Psoas muscle (tissue), 8 donors: Measurements from ENCODE around the gene HHIPL1. TPM values are rescaled to one million over a fixed set of nuclear protein-coding genes. Genes with fewer than 3 reads are reported as not detected.

Source experiments
- ATAC-seq, 4 donors: fragments of 200-7000 bp; cut with Tn5 transposase; one replicate each; pipeline ENCODE4 v1.9.1; 2020; ENCODE audit warnings: moderate library complexity in 3 of 4, mild to moderate bottlenecking in 2 of 4
- DNase-seq, 2 donors: peaks; one replicate each; pipeline ENCODE4 v3.0.0-alpha.2; 2020
- H3K27ac ChIP-seq: fragments of 200-600 bp; one replicate; pipeline ENCODE4 v1.8.0; 2022
- H3K27me3 ChIP-seq, 3 donors: fragments of 200-600 bp in 1 of 3; one replicate each; pipeline versions ENCODE4 v1.6.1 to v1.8.0; 2013 to 2022; ENCODE audit warnings: low read length in 2 of 3, mild to moderate bottlenecking in 2 of 3, moderate library complexity in 1 of 3; ENCODE audit not compliant: insufficient read depth in 3 of 3
- H3K36me3 ChIP-seq, 2 donors: fragments of 200-600 bp in 1 of 2; one replicate each; pipeline versions ENCODE4 v1.6.1 to v1.8.0; 2013 to 2022; ENCODE audit warnings: low read depth in 1 of 2, mild to moderate bottlenecking in 1 of 2, moderate library complexity in 1 of 2; ENCODE audit not compliant: insufficient read depth in 1 of 2
- H3K4me1 ChIP-seq: fragments of 200-600 bp; one replicate; pipeline ENCODE4 v1.8.0; 2022
- H3K4me3 ChIP-seq: fragments of 200-600 bp; one replicate; pipeline ENCODE4 v1.8.0; 2022; ENCODE audit warnings: mild to moderate bottlenecking
- H3K9me3 ChIP-seq: fragments of 200-600 bp; one replicate; pipeline ENCODE4 v1.8.0; 2022
- WGBS, 3 donors: extraction: QIAGEN DNeasy Blood & Tissue Kit; methylation state at CpG; one replicate each; pipeline versions ENCODE4 v1.1.6 to v1.1.7; 2013; 5-methylcytosine and 5-hydroxymethylcytosine counted together
- intact Hi-C, 2 donors: fragments of 100-400 bp; cut with DNase I; formaldehyde crosslinking; loops; one replicate each; pipeline versions ENCODE4 v1.11.0 to v1.14.2; 2022
- polyA plus RNA-seq, 3 donors: library from polyadenylated mRNA; stranded (reverse); fragments of 200-250 nt; gene quantifications; one replicate each; pipeline ENCODE4 v1.2.3, GENCODE V29; 2013
- total RNA-seq, 4 donors: library from RNA; stranded (reverse); fragmentation: NEBNext Ultra II Directional in 2 of 4; extraction: Animal tissue kit (Norgen Biotek cat#: 25700) in 2 of 4; gene quantifications; one replicate each; pipeline versions ENCODE4 v1.2.1 to v1.2.4, GENCODE V29; 2021 to 2023
- TF ChIP-seq, protein P1 (sequence below): fragments of 200-600 bp; IDR thresholded peaks from one replicate; pipeline ENCODE4 v1.8.0; 2022; ENCODE audit warnings: antibody characterized with exemption
- donor health status: healthy with polysubstance abuse.
- donor health status: DM: no; HTN: no; CAD: no; lungs with moderate emphysema.
- donor health status: Bipolar disorder and iron deficiency.
- donor health status: healthy.
- donor health status: DM: yes; HTN: yes; CAD: no.
- donor health status: DM: no; HTN: no; CAD: no.
- donor health status: DM: no; HTN: no; CAD: no.
- donor health status: DM: yes; HTN: yes; CAD: no.

The HHIPL1 gene
- total and polyA plus RNA-seq, 7 donors, result 0.12 to 0.86 (median 0.32) TPM

DNA sequence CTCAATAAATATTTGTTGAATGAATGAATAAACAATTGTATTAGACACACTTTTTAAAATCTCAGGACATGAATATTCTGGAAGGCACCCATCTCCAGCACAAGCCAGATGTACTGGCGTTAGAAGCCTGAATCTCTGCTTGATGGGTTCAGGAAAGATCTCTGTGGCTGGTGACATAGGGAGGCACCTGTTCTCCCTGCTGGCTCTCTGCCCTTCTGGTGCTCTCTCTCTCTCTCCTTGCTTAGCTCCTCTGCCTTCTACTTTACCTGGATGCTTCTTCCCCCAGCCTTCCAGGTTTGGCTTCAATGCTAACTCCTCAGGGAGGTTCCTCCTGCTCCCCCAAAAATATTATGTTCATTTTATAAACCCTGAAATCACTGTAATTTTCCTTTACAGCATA is 40.7 kb downstream of the HHIPL1 start:
- no peak overlapping the region for H3K4me3 ChIP-seq
- no peaks in the 10 kb centered on the region for H3K27me3 ChIP-seq
- no peaks in the 10 kb centered on the region for H3K9me3 ChIP-seq
- ATAC-seq, result no peak
- TF ChIP-seq, protein P1, sequence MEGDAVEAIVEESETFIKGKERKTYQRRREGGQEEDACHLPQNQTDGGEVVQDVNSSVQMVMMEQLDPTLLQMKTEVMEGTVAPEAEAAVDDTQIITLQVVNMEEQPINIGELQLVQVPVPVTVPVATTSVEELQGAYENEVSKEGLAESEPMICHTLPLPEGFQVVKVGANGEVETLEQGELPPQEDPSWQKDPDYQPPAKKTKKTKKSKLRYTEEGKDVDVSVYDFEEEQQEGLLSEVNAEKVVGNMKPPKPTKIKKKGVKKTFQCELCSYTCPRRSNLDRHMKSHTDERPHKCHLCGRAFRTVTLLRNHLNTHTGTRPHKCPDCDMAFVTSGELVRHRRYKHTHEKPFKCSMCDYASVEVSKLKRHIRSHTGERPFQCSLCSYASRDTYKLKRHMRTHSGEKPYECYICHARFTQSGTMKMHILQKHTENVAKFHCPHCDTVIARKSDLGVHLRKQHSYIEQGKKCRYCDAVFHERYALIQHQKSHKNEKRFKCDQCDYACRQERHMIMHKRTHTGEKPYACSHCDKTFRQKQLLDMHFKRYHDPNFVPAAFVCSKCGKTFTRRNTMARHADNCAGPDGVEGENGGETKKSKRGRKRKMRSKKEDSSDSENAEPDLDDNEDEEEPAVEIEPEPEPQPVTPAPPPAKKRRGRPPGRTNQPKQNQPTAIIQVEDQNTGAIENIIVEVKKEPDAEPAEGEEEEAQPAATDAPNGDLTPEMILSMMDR, result no peak
- no peaks in the 10 kb centered on the region for H3K4me1 ChIP-seq
- 19 to 30% (median 24%) methylated on average over 1 of the region's 1 CpG for WGBS, 3 donors
- intact Hi-C loops, result loop anchor here in 1 of 2 donors (5.0 kb wide), 1 partner anchor 107 kb away; the partner anchor contains the start of gene EML1
- no peak for DNase-seq
- no peaks in the 10 kb centered on the region for H3K36me3 ChIP-seq
- H3K27ac ChIP-seq, result no peak overlapping the region

DNA sequence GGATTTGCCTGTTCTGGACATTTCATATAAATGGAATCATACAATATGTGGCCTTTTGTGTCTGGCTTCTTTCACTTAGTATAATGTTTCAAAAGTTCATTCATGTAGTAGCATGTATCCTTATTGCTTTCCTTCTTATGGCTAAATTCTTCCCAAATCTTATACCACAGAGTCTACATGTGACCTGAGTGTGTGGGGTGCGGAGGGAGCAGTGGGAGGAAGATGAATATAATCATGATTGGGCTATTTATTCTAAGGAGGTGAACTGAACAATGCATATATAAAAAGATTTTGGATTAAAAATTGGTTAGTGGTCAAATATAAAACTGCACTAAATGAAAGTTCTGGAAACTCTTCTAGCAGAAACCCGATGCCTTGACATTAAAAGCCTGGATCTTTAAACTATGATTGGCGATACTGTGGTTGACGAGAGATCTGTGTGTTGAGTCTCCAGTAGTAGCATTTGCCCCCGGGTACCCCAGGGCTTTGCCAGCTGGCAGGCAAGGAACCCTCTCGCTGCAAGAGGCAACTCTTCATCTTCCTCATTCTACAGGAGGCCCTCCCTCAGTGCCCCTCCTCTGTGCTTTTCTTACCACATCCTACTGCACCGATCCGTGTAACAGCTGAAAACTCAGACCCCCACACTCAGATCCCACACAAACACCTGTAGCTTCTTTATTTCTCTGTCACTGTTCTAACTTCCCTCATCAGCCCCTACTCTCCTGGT is 41.8 kb downstream of the HHIPL1 start:
- Histone ChIP-seq H3K4me1 (no peaks in the 10 kb centered on the region), H3K9me3 (no peaks in the 10 kb centered on the region), H3K36me3 (no peaks in the 10 kb centered on the region), H3K27ac (no peak overlapping the region), H3K27me3 (no peaks in the 10 kb centered on the region), H3K4me3 (no peak overlapping the region)
- intact Hi-C loops, result loop anchor here in 1 of 2 donors (5.0 kb wide), 1 partner anchor 106 kb away; the partner anchor contains the start of gene EML1
- DNase-seq (no peak), ATAC-seq (no peak)
- TF ChIP-seq, protein P1, result no peak
- WGBS, 3 donors, result 74 to 85% (median 81%) methylated on average over 8 of the region's 8 CpGs

DNA sequence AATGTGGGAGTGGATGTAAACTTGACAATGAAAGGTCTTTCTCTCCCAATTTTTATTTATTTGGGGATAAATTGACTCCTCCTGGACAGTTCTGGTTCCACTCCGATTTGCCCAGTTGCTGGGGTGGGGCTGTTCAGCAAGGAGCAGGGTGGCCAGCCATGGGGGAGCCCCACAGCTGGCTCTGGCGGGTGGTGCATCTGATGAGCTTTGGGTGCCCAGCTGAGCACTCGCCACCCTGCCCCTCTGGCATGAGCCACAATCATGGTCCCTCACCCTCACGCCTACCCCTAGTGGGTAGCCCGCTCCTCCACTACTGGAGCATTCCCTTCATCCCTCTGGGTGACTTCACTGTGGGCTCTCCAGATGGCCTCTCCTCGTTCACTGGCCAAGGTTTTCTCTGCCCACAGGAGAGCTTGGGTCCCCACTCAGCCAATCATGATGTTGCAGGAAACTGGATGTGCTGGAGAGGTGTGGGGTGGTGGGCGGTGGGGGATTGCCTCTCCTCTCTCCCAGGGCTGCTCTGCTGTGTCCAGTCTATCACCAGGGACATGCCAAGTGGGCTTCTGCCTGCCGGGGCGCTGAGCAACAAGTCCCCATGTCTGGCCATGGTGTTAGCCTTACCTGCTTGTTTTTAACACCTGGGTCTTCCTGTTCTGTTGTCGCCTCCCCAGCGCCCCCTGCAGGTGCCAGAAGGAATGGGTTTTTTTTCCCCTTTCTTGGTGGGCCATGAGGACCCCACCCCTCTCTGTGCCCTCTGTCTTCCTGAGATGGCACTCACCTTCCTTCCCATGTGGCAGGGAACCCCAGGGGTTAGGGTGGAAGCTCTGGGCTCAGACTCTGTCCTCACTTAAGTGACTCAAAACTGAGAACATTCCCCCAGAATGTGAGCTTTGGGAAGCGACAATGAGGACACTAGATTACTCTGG is 42.6 kb downstream of the HHIPL1 start:
- no peaks in the 10 kb centered on the region for H3K36me3 ChIP-seq
- no peaks in the 10 kb centered on the region for H3K4me1 ChIP-seq
- ATAC-seq (no peak), DNase-seq (no peak)
- no peak overlapping the region for H3K4me3 ChIP-seq
- H3K27me3 ChIP-seq, result no peaks in the 10 kb centered on the region
- TF ChIP-seq, protein P1, result peak; percentile 36
- intact Hi-C loops, result loop anchor here in 1 of 2 donors (5.0 kb wide), 1 partner anchor 105 kb away; the partner anchor contains the start of gene EML1
- H3K27ac ChIP-seq, result no peak overlapping the region
- 67 to 72% (median 68%) methylated on average over 12 of the region's 12 CpGs for WGBS, 3 donors
- no peaks in the 10 kb centered on the region for H3K9me3 ChIP-seq

GRCh38 chr14:99688210-99688581 is 43.3 kb downstream of the HHIPL1 start:
- ATAC-seq, result no peak
- intact Hi-C loops, result loop anchor here in 1 of 2 donors (5.0 kb wide), 1 partner anchor 104 kb away; the partner anchor contains the start of gene EML1
- H3K27ac ChIP-seq, result no peak overlapping the region
- H3K4me1 ChIP-seq, result no peaks in the 10 kb centered on the region
- H3K9me3 ChIP-seq, result no peaks in the 10 kb centered on the region
- no peaks in the 10 kb centered on the region for H3K27me3 ChIP-seq
- H3K4me3 ChIP-seq, result no peak overlapping the region
- WGBS, 3 donors, result 58 to 70% (median 59%) methylated on average over 9 to 10 of the region's 10 CpGs
- TF ChIP-seq, protein P1, result no peak
- DNase-seq, result no peak
- no peaks in the 10 kb centered on the region for H3K36me3 ChIP-seq
